DMS114 treated with DMSO at 0.1 percent for 48 hours (cell line): ENCODE results near the gene FUCA2.
A peak's percentile ranks its signal among the peaks of the same experiment; 100 is the strongest.
"Not testable (repeated sequence)": the region's sequence is repeated elsewhere in the genome, so short reads cannot be mapped to it uniquely, and the experiment has no call there.

ENCODE experiments used
- DNase-seq: peaks from one replicate; lab custom pipeline; 2025; ENCODE audit not compliant: unreplicated experiment; lab: John Stamatoyannopoulos, UW

Gene FUCA2

DNA sequence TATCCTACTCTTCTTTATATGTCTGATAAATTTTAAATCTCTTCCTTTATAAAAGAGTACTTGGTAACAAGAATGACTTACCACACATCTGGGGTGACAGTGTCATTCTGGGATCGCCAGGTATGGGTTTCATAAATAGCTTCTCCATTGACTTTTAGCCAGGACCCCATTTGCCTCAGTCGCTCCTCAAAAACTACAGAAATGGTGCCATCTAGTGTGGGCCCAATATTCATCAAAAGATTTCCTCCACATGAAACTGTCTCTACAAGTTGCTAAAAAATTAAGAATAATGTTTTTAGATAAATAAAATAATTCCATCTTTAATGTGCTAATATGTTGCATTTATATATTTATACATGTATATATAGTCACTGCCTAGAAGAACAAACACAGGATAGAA lies 9.7 kb downstream of the FUCA2 start:
- no peak for DNase-seq

DNA sequence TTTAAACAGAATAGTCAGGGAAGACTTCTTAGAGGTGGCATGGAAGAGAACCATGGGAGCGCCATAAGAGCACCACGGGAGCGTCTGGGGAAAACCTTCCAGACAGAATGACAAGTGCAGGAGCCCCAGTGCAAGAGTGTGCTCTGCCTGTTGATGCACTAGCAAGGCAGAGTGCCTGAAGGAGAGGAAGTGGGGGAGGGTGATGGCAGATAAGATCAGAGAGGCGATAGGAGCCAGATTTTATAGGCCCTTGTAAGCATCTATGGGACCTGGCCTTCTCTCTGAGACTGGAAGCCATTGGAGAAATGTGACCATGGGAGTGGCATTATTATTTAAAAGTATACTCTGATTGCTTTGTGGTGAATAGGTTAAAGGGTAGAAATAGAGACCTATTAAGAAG lies 13.1 kb downstream of the FUCA2 start:
- DNase-seq: no peak

DNA sequence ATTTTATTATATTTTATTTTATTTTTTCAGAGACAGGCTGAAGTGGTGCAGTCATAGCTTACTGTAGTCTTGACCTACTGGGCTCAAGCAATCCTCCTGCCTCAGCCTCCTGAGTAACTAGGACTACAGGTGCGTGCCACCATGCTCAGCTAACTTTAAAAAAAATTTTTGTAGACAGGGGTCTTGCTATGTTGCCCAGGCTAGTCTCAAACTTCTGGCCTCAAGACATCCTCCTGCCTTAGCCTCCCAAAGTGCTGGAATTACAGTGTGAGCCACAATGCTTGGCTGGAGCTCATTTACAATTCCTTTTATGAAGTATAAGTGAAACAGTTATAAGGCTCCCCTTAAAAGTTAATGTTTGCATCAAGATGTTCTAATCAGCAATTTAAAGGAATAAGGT lies 14.5 kb downstream of the FUCA2 start:
- no peak for DNase-seq

DNA sequence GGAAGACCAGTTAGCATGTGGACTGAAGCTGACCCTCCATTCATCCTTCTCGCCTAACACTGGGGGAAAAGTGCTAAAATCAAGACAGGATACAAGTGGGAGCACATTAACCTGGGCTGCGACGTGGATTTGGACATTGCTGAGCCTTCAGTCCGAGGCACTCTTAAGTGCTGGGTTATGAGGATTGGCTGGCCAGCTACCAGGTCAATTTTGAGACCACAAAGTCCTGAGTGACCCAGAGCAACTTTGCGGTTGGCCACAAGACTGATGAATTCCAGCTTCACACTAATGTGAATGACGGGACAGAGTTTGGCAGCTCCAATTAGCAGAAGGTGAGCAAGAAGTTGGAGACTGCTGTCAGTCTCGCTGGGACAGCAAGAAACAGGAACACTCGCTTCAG lies 20.7 kb downstream of the FUCA2 start:
- no peak for DNase-seq

DNA sequence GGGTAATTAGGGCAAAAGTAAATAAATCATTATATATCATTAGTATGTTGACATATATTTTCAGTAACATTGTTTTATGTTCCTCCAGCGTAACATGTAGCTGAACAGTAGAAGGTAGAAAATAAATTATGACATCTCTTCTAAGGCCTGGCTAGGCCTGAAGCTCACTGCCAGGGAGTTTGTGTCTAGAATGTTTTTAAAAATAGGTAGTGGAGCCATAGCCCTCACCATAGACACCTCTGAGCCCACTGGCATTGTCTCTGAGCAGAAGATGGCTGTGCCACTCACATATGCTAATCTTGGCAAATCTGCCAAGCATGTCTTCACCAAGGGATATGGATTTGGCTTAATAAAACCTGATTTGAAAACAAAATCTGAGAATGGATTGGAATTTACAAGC lies 21.3 kb downstream of the FUCA2 start:
- DNase-seq: no peak

DNA sequence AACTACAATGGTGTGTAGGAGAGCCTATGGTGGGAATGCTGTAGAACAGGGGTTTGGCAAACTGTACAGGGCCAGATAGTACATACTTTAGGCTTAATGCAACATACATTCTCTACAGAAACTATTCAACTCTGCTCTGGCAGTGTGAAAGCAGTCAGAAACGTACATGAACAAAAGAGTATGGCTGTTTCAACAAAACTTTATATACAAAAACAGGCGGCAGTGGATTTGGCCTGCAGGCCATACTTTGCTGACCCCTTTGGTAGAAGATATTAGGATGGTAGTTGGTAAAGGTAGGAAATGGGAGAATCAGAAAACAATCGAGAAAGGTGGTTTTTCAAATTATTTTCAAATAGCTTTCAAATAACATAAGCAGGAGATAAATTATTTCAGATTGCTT lies 24.8 kb downstream of the FUCA2 start:
- no peak for DNase-seq

DNA sequence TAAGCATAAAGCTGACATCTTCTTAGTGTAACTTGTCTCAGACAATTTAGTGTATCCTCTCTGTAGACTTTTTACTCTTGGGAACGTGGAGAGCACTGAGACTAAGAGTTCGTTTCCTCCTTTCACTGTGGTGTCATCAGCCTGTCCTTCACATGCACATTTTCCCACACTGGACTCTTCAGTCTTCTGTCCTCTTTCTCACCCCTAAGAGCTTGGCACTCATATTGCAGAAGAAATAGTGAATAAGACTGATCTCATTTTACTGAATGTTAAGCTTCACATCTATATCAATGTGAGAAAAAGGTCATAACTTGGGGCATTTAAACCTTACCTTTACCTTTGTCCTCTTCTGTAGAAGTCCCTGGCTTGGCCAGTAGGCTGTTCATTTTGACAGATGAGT lies 25.6 kb downstream of the FUCA2 start:
- DNase-seq: no peak

DNA sequence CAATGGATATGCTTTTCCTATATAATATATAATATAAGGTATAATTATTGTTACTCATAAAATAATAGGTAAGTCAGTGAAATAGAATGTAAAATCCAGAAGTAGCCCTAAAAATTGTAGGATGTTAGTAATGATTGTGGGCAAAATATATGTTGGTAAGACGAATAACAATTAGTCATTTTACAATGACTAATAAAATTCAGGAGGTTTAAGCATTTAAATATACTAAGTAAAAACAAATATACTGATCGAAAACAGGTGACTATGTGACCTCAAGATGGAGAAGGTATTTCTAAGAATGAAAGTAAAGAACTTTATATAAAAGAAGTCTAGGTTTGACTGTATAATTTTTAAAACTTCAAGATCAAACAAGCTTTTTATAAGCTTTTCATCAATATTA lies 28.9 kb downstream of the FUCA2 start:
- no peak for DNase-seq

DNA sequence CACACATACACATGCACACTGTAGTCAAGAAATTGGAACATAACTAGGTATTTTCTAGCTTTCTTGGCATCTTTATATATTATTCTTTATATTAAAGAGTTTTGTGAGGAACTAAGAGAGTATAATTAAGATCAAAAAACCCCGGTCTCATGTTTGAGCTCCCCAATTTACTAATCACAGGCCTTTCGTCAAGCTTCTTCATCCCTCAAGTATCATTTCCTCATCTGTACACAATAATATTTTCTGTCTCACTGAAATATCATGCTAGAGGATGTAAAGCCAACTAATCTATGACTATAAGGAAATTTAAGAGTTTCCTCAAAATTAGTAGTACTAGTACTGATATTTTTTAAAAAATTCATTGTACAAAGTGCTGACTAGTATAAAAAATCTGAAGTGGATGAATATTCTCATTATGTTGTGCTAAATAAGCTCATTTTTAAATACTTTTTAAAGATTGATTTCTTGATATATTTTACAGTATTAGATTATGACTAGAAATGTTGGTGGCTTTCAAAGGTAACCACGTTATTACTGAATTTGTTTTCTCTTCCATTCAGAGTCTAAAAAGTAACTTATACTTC lies 32.9 kb downstream of the FUCA2 start:
- DNase-seq: no peak

DNA sequence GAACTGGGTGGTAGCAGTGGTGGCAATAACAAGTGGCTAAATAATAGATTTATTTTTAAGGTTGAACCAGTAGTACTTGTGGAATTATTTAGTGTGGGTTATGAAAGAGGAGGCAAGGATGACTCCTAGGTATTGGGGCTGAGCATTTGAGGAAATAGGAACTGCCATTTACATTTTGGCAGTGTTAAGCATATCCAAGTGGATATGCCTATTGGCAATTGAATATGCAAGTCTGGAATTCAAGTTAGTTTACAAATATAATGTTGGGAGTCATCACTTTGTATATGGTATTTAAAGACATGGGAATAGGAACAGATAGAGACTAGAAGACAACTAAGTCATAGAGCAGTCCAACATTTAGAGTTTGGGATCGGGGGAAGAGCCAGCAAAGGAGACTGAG lies 35.0 kb downstream of the FUCA2 start:
- no peak for DNase-seq

DNA sequence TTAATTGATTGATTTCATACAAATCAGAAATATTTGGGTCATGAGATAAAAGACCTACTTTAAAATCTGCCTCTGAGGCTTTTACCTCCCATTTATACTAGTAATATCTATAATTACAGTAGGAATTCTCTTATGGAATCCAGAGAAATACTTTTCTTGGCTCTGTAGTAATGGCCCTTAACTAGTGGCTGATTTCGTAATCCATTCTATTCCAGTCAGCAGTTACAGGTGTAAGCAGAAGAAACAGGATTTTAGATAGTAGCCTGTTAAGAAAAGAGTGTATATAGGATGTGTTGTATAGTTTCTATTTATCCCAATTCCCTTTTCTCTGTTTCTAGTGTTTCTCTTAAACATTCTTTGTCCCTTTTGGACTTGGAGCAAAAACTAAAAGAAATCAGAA lies 39.7 kb downstream of the FUCA2 start:
- no peak for DNase-seq

DNA sequence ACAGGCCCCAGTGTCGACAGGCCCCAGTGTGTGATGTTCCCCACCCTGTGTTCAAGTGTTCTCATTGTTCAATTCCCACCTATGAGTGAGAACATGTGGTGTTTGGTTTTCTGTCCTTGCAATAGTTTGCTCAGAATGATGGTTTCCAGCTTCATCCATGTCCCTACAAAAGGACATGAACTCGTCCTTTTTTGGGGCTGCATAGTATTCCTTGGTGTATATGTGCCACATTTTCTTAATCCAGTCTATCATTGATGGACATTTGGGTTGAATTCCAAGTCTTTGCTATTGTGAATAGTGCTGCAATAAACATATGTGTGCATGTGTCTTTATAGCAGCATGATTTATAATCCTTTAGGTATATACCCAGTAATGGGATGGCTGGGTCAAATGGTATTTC lies 42.7 kb downstream of the FUCA2 start:
- not testable (repeated sequence) for DNase-seq

DNA sequence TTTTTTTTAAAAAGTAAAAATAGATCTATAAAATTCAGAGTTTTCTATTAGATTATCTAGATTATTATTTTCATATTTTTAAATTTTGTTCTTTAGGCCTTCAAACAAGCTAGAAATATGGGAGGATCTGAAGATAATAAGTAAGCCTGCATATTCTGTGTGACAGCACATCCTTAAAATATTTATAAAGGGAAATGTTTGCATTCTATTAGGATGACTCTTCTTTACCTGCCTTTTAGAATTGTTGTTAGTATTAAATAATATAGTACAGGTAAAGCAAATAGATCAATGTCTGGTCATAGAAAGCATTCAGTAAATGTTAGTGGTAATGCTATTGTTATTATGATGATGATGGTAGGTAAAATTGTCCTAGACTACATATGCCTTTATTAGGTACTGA lies 43.5 kb downstream of the FUCA2 start:
- DNase-seq: no peak

DNA sequence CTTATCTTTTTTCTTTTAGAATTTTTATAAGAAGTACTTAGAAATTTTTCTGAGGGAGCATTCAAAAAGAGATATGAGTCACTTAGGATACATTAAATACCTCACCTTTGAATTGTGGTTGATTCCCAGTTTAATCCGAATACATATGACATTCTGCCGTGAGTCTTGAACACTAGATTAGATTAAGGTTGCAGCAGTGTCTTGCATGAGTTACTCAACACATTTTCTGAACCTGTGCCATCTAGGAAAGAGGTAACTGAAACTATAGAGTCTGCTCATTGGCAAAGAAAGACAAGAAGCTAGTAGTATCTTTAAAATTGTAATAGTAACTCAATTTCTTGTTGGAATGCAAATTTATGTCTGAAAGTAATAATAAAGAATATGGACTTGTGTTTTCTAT lies 46.0 kb downstream of the FUCA2 start:
- DNase-seq: no peak

DNA sequence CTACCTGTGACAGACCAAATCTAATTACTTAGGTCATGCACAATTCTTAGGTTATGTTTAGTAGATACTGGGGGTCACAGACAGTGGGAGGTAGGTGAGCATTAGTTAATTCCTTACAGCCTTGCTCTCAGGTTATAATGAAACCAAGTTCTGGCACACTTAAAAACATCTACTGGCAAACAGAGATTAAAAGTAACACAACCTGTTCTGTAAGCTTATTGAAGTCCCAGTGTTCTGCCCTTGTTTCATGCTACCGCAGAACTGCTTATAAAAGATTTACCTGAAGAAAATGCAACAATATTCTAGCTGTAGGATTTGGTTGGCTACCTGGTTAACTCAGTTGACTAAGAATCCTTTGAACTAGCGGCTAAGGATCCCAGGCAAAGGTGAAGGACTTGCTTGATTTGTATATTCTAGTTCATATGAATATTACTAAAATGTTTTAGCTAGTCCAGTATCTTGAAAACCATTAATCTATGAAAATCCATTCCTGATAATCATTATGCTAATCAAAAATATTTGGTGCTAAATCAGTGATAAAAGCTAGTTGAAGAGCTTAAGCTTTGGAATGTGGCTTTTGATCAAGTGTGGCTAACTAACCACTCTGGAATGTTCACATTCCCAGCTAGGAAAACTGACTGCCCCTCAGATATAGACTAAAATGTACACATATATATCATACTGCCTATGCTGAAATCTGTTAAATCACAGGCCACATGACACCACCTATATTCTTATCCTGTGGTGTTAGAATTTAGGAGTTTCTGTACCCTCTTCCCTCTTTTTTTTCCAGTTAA lies 53.8 kb downstream of the FUCA2 start:
- no peak for DNase-seq

DNA sequence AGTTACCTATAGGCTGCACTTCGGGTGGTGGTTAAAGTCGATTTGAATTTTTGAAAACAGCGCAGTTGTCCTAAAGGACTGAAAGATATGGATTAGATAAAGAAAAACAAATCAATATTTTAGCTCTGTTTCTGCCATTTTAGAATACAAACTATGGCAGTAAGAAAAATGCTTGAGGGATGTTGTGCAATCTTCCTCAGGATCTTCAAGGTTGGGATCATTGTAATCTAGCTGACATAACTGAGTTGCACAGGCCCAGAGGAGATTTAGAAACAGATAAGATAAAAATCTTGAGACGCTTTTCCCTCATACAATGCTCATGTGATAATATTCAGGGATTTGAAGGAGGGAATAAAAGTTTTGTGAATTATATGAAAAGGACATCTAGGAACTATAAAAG lies 60.0 kb downstream of the FUCA2 start:
- no peak for DNase-seq

DNA sequence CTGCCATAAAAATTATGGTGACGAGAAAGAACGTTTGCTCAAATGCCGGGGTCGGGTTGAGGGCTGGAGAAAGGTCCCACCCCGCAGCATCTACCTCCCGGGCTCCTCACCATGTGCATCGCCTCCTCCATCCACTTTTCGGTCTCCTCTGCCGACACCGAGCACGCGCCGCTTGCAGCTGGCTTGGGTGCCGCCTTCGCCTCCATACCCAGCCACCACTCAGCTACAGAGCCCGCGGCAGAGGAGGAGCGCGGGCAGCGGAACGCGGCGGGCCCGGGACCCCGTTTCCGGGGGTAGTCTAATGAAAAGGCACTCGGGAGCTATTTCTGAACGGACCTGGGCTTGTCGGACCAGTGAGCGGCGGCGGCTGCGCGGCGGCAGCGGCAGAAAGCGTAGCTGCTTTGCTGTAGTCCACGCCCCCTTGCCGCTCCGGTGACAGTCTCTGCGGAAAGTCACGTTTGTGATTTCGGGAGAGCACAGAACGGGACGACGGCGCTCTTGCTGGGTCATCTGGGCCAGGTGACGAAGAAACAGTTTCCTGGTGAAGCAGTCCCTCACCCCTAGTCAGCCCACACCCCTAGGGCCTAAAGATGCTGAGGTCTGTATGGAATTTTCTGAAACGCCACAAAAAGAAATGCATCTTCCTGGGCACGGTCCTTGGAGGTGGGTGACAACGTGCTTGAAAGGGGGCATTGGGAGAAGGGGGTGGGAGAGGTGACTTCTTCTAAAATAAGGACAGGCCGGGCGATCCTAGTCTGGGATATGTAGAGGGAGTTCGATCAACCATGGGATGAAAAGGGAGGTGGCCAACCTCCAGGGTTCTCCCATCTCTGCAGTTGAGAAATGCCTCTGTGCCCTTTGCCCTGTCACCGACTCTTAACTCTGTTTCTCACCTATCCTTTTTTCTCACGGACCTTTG lies 60.8 kb downstream of the FUCA2 start, which contains the start of the genes ADAT2 and PEX3:
ADAT2 (minus strand) TSS at position 243 of the 919 bp plus-strand sequence; CDS start at position 206, 37 bp downstream.
PEX3 (plus strand) TSS at position 353 of the 919 bp plus-strand sequence; CDS start at position 591, 238 bp downstream.
- DNase-seq: peak; percentile 83

DNA sequence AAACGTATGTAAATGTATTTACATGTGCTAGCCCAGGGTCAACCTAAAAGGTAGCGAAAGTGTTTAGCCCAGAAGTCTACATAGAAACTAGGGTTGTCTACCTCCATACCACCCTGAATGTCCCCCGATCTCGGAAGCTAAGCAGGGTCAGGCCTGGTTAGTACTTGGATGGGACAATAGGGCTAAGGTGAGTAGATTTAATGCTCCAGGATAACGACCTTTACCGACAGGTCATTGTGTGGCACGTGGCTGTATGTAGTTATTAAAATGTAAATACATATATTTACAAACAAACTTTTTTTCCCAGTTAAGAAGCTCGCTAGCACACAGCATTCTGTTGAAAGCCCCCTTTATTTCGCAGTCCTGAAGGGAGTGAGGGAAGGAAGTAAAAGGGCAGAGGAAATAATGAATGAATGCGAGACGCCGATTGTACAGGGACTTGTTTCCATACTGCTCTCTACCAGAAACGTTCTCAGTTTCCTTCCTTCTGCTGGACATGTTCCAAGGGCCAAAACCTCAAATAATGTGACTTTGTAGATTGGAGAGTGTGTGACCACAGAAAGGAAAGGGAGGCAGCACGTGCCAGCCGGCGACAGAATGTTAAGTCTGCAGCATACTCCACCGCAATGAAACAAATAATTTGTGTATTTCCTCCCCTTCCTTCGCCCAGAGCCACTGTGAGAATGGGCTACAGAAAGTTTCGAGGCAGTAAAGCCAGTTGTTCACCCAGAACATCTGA lies 61.6 kb downstream of the FUCA2 start:
- no peak for DNase-seq

DNA sequence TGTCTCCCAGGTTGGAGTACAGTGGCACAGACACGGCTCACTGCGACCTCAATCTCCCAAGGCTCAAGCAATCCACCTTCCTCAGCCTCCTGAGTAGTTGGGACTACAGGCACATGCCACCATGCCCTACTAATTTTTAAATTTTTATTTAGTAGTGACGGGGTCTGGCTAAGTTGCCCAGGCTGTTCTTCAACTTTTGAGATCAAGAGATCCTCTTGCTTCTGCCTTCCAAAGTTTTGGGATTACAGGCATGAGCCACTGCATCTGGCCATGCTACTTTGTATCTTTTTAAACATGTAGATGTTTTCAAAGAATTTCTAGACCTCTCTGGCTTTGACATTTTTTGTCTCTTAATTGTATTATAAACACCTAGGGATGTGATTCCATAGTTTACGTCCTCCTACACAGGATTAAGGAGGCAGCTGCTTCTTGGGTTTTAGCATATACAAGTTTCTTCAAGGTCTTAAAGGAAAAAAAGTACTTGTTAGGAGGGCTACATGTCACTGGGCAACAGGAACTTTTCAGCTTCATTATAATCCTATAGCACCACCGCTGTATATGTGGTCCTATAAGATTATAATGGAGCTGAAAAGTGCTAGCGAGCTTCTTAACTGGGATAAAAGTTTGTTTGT lies 62.3 kb downstream of the FUCA2 start:
- no peak for DNase-seq

DNA sequence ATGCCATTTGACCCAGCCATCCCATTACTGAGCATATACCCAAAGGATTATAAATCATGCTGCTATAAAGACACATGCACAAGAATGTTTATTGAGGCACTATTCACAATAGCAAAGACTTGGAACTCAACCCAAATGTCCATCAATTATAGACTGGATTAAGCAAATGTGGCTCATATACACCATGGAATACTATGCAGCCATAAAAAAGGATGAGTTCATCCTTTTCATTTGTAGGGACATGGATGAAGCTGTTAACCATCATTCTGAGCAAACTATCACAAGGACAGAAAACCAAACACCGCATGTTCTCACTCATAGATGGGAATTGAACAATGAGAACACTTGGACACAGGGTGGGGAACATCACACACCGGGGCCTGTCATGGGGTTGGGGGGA lies 63.7 kb downstream of the FUCA2 start:
- not testable (repeated sequence) for DNase-seq
